GM18499 (cell line): Measurements from ENCODE around the gene SULT2B1.
"Not testable (repeated sequence)": the region's sequence is repeated elsewhere in the genome, so short reads cannot be mapped to it uniquely, and the experiment has no call there.

ENCODE experiments used
- ATAC-seq: cut with Tn5 transposase; IDR thresholded peaks from one replicate; pipeline ENCODE4 v1.9.1; 2021; ENCODE audit warnings: moderate number of reproducible peaks; ENCODE audit not compliant: insufficient read depth, unreplicated experiment

SULT2B1 gene

DNA sequence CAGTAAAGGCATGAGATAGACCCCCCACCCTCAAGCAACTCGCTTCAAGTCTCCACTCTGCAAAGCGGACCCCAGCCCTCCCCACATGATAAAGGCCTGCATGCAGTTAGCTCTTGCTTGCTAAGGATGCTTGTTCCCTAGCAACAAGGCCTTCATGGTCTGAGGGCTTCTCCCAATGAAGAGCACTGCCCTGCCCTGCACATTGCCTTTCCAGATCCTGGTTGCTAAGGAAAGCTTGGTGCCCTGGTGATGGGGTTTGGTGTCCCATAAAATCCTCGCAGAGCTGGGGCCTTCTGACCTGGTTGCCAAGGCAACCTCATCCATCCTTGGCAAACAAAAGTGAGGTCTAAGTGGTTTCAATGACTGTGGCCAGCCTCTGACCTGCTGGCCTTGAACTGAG is 79.3 kb downstream of the SULT2B1 start:
- no peak for ATAC-seq

DNA sequence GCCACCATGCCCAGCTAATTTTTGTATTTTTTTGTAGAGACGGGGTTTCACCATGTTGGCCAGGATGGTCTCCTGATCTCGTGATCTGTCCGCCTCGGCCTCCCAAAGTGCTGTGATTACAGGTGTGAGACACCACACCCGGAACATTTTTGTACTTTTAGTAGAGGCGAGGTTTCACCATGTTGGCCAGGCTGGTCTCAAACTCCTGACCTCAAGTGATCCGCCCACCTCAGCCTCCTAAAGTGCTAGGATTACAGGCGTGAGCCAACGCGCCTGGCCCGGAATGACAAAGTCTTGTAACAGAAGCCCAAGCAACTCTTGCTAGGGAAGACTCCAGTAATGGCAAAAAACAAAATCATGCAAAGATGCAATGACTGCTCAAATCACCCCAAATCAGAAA is 80.3 kb downstream of the SULT2B1 start:
- ATAC-seq = not testable (repeated sequence)

DNA sequence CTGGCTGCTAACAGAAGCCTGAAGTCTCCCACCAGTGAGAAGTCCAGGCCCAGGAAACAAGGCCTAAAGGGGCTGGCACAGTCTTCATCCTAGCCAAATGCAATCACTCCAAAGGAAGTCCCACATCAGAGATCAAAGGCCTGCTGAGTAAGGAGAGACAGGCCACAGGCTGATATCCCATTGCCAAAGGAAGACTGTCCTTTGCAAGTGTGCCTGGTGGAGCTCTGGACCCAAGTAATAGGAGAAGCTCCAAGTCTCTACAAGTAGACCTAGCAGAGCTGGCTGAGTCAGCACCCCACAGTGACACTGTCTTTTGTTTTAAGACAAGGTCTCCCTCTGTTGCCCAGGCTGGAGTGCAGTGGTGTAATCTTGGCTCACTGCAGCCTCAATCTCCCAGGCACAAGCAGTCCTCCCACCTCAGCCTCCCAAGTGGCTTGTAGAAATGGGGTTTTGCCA is 80.7 kb downstream of the SULT2B1 start:
- ATAC-seq = no peak

DNA sequence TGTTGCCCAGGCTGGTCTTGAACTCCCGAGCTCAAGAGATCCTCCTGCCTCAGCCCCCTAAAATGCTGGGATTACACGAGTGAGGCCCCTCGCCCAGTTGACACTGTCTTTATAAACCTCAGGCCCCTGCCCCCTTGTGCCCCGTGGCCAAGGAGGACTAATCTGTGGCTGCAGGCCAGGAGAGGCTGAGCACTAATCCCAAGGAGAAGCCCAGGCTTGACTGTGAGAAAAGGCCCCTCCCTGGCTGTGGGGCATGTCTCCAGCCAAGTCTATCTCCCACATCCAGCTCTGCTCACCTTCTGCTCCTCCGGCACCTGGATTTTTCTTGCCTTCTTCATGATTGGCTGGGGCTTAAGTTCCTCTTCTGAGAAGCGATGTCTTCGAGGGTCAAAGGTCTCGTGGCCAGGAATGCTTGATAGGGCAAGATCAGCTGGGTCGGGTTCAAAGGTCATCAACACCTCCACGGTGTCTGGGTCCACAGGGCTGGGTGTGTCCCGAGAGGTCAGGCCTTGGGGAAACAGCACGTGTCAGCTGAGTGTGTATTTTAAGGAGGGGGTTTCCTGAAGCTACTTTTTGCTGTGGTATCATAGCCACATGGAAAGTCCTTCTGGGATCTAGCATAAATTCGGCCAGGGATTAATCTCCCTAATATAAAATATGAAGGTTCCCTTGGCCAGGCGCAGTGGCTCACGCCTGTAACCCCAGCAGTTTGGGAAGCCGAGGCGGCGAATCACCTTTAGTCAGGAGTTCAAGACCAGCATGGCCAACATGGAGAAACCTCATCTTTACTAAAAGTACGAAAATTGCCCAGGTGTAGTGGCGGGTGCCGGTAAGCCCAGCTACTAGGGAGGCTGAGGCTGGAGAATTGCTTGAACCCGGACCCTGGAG is 81.4 kb downstream of the SULT2B1 start:
- no peak for ATAC-seq

DNA sequence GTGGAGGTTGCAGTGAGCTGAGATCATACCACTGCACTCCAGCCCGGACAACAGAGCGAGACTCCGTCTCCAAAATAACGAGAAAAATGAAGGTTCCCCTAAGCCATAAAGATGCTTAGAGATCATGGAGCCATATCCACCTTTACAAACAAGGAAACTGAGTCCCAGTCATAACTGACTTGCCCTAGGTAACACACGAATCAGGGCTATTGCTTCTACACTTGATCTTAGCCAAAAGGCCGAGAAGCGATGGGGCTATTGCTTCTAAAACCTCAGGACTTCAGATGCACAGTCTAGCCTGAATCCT is 82.0 kb downstream of the SULT2B1 start:
- ATAC-seq = no peak

DNA sequence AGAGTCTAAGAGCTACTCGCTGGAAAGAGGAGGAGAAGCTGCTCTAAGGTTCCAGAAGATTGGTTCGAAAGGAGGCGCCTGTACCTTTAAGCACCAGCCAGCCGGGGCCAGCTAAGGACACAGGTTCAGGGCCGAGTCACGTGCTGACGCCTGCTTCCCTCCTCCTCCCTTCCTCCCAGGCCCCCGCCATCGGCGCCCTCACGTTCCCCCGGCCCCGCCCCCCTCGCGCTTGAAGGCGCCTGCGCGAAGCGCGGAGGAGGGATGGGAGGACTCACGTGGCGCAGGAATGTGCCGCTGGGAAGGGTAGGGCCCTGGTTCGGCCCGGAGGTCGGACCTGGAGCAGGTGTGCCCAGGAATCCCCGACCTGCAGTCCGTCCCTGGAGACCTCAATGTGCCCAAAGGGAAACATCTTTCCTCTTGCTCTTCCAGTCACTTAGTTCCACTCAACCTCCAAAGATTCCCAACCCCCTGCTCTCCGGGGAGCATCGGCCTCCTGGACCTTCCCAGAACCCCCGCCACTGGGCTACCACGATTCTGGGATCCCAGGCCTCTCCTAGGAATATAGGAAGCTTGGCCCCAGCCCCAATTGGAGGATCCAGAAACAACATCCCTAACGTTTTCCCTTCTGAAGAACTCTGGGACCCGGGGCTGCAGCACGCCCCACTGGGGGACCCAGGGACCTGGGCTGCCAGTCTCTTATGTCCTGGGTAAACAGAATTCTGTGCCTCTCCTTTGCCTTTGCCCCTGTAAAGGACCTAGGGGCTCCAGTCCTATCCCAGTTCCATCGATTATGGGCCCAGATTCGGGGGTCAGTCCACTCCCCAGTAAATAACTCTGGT is 82.7 kb downstream of the SULT2B1 start:
- no peak for ATAC-seq

DNA sequence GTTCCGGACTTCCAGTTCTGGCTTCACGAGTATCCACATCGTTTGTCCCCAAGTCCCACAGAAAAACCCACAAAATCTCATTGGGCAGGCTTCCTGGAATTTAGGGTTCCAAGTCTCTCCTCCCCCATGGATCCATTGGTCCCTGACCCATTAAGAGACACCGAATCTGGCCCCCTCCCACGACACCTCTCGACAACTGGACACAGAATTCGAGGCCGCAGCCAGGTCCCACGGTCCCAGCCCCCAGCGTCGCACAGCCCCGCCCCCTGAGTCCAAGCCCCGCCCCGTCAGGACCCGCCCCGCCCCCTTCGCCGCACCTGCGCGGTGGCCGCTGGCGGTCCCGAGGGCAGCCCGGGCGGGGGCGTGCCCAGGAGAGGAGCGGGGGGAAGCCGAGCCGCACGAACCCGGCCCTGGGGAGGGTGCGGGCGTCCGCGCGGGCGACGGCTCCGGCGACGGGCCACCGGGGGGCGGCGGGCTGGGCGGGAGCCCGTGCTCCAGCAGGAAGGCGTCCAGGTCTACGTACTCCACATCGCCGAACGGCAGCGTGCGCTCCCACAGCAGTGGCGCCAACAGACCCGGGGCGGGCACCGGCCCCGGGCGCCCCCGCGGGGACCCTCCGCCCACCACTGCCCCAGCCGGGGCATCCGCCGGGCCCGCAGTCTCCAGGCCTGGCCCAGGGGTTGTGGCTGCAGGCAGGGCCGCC is 83.4 kb downstream of the SULT2B1 start:
- ATAC-seq = no peak

DNA sequence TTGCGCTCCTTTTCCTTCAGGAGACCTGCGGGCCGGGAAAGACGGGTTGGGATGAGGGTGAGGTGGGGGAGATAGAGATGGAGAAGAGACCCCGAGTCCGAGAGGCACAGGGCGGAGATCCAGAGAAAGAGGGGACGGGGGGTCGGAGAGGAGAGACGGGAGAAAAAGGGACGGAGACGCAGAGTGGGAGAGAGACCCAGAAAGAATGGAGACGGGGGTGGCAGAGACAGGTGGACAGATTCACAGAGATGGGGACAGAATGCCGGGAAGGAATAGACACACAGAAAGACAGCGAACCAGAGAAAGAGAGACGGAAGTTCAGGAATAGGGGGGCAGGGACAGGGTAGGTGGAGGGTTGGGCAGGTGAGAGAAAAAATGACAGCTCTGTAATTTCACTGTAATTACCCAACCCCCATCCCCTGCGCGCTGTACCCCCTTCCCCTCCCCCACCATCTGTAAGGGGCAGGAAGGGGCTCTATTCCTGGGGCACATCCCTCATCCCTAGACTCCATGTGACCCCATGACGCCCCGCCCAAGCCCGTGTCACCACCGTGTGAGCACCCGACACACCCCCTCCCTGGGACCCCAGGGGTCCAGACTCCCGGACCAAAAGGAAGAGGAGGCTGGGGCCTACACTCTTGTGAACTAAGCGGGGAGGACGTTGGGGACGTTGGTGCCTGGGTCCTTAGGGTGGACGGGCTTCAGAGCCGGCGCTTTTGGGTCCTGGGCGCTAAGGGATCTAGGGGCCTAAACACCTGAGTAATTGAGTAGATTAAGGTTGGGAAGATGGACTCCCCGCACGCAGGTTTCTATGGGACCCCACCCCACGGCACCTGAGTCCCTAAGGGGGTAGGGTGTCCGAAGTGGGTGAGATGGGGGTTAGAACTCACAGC is 84.2 kb downstream of the SULT2B1 start:
- no peak for ATAC-seq

DNA sequence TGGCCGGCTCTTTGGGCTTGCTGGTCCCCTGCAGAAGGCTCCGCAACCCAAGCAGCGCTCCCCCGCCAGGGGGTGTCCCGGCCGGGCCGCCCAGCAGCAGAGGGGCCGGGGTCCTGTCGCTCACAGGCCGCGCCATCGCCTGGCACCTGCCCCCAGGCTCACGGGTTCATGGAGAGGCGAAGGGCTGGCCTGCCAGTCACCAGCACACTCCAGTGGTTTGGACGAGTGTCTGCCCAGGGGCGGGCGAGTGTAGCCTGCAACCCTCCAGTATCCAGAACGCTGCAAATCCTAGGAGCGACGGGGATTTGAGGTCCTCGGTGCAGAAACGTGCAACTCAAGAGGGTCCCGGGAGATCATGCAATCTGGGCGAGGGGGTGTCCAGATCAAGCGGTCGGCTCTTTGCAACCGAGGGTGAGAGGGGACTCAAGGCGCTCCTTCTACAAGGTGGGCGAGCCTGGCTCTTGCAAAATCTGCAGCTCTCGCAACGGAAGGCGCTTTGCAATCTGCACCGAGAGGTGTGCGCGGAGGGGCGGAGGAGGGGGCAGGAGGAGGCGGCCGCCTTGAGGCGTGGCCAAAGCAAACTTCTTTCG is 85.0 kb downstream of the SULT2B1 start, which contains the start of gene DBP:
DBP (minus strand) TSS at position 521 of the 590 bp plus-strand sequence; CDS start at position 136, 385 bp downstream.
- ATAC-seq = no peak

DNA sequence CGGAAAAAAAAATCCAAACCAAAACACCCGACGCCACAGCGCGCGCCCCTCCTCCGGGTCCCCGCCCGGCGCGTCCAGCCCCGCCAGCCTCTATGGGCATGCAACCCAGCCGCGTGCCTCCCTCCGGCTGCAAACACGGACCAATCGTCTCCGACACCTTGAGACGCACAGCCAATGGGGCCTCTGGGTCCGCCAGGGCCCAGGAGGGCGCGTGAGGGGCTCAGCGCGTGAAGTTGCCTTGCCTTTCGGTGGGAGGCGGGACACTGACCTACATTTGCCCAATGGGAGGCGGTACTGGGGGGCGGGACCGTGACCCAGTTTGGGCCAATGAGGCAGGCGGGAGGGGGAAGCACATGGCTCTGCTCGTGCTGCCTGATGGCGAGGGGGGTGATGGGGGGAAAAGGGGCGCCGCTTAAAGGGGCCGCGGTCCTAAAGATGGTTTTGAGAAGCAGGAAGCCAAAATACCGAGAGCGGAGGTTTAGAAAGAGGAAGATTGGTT is 85.5 kb downstream of the SULT2B1 start:
- peak; percentile 44 for ATAC-seq

DNA sequence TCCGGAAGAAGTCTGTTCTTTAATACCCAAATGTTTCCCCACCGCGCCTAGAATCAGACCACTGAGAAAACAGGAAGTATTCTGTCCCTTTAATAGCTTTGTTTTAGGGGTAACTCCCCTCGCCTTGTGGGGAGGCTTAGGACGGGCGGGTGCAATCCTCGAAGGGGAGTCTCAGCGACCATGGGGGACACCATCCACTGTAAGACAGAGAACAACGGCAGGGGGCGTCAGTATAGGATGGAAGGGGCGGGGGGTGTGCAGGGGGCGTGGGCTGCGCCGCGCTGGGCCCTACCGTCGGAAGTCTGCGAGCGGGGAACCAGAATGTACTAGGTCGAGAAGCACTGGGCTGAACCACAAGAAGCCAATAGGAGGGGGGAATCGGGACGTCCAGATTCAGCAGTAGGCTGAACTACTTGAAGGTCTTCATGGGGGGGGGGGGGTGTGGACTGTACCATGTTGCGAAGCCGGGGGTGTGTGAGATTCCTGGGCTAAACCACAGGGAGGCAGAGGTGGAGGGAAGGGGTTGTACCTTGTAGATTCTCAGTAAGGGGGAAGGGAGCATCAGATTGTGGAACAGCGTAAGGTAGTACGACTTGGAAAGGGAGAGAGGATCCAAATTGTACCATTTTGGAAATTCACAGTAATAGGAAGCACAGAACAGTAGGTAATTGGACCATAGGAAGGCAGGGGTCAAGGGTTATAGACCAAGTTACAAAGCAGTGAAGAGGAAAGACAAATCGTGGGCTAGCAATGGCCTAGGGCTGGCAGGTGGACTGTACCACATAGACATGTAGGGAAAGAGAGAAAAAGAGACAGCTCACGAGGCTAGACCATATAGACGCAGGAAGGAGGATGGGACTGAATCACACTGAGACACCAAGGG is 86.2 kb downstream of the SULT2B1 start:
- ATAC-seq = peak; percentile 3

DNA sequence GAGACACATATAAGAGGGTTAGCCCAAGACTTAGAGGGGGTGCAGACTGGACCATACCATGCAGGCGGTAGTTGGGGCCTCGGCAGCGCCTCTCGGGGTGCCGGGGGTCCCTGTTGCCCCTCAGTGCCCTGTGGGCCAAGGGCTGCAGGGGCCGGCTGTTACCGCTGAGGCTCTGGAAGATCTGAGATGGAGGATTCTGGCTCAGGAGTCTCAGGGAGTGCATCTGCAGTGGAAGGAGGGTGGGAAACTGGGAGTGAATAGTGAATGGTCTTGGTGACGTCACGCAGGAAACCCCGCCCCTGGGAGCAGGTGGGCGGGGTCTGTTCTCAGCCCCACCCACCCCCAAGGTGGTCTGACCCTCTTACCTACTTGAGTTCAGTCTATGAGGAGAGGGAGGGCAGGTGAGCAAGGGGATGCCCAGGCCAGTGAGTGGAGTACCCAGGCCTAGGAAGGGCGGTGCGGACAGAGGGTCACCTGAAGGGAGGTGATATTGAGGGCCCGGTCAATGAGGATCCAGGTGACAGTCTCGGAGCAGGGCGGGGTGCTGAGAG is 86.9 kb downstream of the SULT2B1 start:
- ATAC-seq = no peak

DNA sequence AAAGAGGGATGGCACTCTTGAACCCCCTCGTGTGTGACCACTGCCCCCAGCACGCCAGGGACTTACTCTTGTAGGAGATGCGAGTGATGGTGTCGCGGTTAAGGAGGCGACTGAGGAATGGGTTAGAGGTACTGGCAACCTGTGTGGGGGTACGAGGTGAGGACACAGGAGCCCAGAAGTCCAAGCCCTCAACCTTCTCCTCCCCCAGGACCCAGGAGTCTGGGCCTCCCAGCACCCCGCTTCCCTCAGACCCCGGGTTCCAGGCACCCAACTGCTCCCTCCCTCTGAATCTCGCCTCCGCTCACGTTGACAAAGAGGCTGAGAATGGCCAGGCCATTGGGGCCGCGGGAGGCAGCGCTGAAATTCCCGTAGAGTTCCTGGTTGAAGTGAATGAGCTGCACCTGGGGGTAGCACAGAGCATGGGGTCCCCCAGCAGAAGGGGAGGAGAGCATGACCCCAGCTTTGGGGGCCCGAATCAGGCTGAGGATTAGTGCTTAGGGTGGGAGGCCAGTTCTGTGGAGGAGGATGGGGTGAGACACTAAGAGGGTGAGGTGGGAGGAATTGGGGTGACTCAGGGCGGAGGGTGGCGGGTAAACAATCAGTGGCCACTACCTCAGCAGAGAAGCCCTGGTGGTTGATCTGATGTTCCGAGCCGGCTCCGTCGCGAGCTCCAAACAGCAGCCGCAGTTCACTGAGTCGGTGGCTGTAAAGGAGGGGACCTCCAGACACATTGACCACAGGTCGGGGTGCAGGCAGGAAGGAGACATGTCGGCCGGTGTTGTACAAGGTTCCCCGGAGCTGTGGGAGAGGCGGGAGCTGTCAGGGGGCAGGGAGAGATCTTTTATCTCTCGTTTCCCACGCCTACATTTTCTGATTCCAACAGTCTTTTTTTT is 87.8 kb downstream of the SULT2B1 start:
- ATAC-seq = no peak

DNA sequence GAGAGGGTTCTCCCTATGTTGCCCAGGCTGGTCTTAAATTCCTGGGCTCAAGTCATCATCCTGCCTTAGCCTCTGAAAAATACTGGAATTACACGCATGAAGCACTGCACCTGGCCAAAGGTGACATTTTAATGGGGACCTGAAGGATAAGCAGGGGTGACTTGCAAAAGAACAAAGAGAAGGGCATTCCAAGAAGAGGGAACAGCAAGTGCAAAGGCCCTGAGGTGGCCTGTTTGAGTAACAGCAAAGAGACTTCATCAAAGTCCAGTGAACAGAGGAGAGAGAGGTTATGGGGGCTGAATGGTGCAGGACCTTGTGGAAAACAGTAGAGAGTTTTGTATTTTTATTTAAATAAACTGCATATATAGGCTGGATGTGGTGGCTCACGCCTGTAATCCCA is 89.9 kb downstream of the SULT2B1 start:
- ATAC-seq = no peak

DNA sequence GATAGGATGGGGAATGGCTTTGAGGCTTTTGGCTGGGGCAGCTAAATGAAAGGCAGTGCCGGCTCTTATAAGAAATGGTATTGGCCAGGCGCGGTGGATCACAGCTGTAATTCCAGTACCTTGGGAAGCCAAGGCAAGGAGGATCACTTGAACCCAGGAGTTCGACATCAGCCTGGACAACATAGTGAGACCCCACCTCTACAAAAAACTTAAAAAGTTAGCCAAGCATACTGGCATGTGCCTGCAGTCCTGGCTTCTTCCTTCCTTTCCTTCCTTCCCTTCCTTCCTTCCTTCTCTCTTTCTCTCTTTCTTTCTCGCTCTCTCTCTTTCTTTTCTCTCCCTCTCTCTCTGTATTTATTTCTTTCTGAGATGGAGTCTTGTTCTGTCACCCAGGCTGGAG is 90.9 kb downstream of the SULT2B1 start:
- no peak for ATAC-seq

DNA sequence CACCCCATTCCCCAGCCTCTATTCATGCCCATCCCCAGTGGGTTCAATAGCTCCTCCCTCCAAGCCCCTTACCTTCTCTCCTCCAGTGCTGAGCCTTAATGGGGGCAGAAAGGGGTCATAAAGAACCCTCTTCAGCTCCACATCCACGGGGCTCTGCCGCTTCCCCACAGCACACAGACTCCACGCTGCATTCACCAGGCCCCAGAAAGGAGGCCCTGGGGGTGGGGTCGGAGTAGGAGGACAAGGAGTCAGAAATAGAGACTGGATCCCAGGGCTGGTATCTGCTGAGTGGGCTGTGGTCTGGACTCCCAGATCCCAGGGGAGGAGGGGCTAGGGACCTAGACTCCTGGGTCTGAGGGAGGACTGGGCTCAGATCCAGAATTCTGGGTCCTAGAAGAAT is 92.4 kb downstream of the SULT2B1 start:
- no peak for ATAC-seq
